ENCODE measurements around the gene CAB39L.

GRCh38 chr13:49436890-49437289 lies 7.0 kb downstream of the CAB39L start:
- TF ChIP-seq CTCF (IDR thresholded peaks at IDR 0.05) (peak; percentile 22; the same call in 1 of the 3 replicates), USF2 (IDR thresholded peaks at IDR 0.05) (no peak), MYC (IDR thresholded peaks at IDR 0.05; ENCODE audit: borderline replicate concordance, low read length) (no peak), RCOR1 (IDR thresholded peaks at IDR 0.05; ENCODE audit: low read depth, low read length) (no peak), MAX (IDR thresholded peaks at IDR 0.05) (no peak), HMGXB4 (CRISPR knock-in tag; IDR thresholded peaks at IDR 0.05; ENCODE audit: borderline replicate concordance) (no peak), RNF2 (IDR thresholded peaks at IDR 0.05; ENCODE audit: borderline replicate concordance, low read depth) (no peak), EP300 (IDR thresholded peaks at IDR 0.05) (no peak), REST (IDR thresholded peaks at IDR 0.05) (no peak)
